Cardiac muscle cell (in vitro differentiated cells and primary cell): ENCODE results near the gene ARPC2. TPM values are rescaled to one million over a fixed set of nuclear protein-coding genes. Genes with fewer than 3 reads are reported as not detected.

Experiments
- DNase-seq, 2 donors: peaks; one replicate each; pipeline versions ENCODE4 v3.0.0 to v3.0.0-alpha.2; 2010 to 2017; ENCODE audit warnings: low read depth in 1 of 2, low spot score in 1 of 2
- H3K27ac ChIP-seq: fragments of 200-600 bp; sonication (generic); 2 replicates; pipeline ENCODE4 v1.5.1; 2016
- H3K27me3 ChIP-seq: fragments of 200-600 bp; sonication (generic); 2 replicates; pipeline ENCODE4 v1.6.0; 2016; ENCODE audit warnings: control low read depth
- H3K36me3 ChIP-seq: fragments of 200-600 bp; sonication (generic); 2 replicates; pipeline ENCODE4 v1.5.1; 2016; ENCODE audit warnings: control low read depth
- H3K4me1 ChIP-seq: fragments of 200-600 bp; sonication (generic); 2 replicates; pipeline ENCODE4 v1.8.1; 2017; ENCODE audit warnings: low read depth, mild to moderate bottlenecking, mixed run types
- H3K4me3 ChIP-seq: fragments of 200-600 bp; sonication (generic); 2 replicates; pipeline ENCODE4 v1.5.1; 2016; ENCODE audit warnings: mild to moderate bottlenecking
- H3K9me3 ChIP-seq: fragments of 200-600 bp; sonication (generic); 2 replicates; pipeline ENCODE4 v1.5.1; 2017; ENCODE audit warnings: low read depth, mild to moderate bottlenecking, control low read depth
- polyA plus RNA-seq: library from polyadenylated mRNA; unstranded; fragments of >200 nt; fragmentation: Nextera tagmentation; extraction: Ambion mirVana; gene quantifications from 2 replicates; pipeline ENCODE4 v1.2.1, GENCODE V29; 2016
- total RNA-seq: library from RNA; depleted of rRNA; stranded (reverse); fragments of >200 nt; gene quantifications from 2 replicates; pipeline ENCODE4 v1.2.3, GENCODE V29; 2016
- TF ChIP-seq, protein P1 (sequence below): IDR thresholded peaks from 2 replicates; pipeline ENCODE4 v1.5.1; 2012; ENCODE audit warnings: low read depth, mild to moderate bottlenecking, low read length

ARPC2 gene
- total and polyA plus RNA-seq, 2 experiments from 2014 or later, result 223 to 442 TPM

DNA sequence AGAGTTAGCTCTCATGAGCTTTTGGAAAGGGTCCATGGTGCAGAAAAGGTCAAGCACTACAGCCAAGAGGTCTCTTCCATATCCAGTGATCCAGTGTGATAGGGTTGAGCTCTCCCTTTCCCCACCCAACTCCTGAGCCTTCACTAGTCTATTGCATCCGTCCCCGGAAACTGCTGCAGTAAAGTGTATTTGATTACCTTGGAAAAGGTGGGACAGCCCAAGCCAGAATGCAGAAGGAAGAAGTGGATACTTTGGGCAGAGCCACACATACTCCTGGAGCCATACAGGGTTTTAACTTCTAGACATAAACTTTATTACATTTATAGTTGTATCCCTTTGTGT is 56.9 kb downstream of the ARPC2 start:
- Histone ChIP-seq H3K4me3 (no peak overlapping the region), H3K27me3 (no peaks in the 10 kb centered on the region), H3K4me1 (peaks cover 10% of the 10 kb centered on the region), H3K27ac (no peak overlapping the region), H3K36me3 (peaks cover 24% of the 10 kb centered on the region), H3K9me3 (no peaks in the 10 kb centered on the region)
- TF ChIP-seq, protein P1, sequence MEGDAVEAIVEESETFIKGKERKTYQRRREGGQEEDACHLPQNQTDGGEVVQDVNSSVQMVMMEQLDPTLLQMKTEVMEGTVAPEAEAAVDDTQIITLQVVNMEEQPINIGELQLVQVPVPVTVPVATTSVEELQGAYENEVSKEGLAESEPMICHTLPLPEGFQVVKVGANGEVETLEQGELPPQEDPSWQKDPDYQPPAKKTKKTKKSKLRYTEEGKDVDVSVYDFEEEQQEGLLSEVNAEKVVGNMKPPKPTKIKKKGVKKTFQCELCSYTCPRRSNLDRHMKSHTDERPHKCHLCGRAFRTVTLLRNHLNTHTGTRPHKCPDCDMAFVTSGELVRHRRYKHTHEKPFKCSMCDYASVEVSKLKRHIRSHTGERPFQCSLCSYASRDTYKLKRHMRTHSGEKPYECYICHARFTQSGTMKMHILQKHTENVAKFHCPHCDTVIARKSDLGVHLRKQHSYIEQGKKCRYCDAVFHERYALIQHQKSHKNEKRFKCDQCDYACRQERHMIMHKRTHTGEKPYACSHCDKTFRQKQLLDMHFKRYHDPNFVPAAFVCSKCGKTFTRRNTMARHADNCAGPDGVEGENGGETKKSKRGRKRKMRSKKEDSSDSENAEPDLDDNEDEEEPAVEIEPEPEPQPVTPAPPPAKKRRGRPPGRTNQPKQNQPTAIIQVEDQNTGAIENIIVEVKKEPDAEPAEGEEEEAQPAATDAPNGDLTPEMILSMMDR, result no peak
- DNase-seq, result no peak

DNA sequence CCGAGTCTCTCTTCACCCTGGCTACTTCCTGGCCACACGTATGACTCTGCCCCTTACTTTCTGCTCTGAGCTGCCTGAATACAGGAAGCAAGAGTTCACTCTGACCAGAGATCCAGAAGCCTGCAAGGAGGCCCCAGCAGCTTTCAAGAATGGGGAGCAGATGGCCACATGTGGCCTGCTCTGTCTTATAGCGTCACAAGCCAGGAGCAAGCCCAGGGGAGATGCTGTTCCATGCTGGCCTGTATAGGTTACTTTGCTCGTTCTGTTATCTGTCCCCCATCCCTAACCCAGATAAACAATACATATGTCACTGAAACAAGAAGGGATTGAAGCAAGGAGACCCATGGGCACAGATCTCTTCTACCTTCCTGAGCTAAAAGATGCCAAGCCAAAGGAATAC is 57.6 kb downstream of the ARPC2 start:
- Histone ChIP-seq H3K36me3 (peaks cover 24% of the 10 kb centered on the region), H3K27me3 (no peaks in the 10 kb centered on the region), H3K9me3 (no peaks in the 10 kb centered on the region), H3K4me1 (peaks cover 6% of the 10 kb centered on the region), H3K4me3 (no peak overlapping the region), H3K27ac (no peak overlapping the region)
- TF ChIP-seq, protein P1, result no peak
- DNase-seq, result no peak

DNA sequence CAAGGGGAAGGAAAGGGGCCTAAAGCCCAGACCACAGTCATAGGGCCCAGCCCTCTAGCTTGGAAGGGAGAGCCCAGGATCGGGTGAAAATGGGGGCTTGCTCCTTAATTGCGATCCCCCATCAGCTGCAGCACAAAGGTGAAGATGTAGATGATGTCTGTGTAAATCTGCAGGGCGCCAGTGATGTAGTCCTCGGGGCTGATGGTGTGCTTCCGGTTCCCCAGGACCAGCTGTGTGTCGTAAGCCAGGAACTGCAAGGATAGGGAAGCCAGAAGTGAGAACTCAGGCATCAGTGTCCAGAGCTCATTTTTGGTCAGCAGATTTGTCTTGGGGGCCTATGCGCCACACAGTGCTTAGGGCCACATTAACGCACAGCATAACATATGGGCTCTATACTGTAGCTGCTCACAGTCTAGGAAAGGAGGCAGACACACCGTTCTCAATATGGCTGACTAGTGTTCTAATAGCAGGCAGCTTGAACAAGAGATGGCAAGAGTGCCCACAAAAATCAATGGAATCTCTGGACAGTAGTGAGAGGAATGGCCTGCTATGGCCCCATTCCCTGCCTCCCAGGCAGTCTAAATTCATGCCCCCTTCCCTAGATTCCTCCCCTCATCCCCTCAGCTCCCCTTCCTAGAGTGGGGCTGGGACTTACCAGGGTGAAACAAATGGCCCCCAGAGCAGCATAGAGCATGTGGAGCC is 58.5 kb downstream of the ARPC2 start:
- Histone ChIP-seq H3K4me1 (peaks cover 6% of the 10 kb centered on the region), H3K36me3 (peaks cover 24% of the 10 kb centered on the region), H3K9me3 (no peaks in the 10 kb centered on the region), H3K27ac (no peak overlapping the region), H3K27me3 (no peaks in the 10 kb centered on the region), H3K4me3 (no peak overlapping the region)
- TF ChIP-seq, protein P1, result no peak
- no peak for DNase-seq

DNA sequence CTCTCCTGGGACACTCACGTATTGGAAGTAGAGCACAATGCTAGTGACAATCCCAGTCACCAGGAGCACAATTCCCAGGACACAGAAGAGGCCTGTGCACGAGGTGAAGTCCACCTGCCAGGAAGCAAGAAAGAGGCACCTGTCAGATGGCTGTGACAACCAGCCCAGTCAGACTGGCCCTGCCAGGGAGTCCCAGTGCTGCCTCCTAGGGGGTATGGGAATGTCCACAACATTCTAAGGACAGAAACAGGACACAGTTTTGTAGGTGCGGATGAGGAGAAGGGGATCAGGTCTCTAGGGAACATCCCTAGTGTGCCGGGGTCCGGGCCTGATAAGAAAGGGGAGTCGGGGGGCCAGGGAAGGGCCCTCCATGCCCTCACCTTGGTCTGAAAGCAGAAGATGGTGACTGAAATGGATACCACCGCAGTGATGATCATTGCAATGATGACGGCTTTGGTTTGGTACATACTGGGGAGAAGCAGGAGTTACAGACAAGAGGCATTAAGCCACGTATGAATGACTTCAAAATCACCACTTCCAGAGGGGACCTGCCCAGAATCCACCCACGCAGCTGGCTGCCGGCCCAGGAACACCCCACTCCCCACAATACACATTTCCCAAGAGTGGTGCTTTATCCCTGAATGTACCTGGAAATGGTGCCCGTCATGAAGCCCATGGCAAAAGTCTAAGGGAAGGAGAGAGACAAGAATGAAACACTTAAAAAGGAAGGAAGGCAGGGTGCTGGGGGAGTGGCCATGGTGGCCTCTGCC is 60.2 kb downstream of the ARPC2 start:
- TF ChIP-seq, protein P1, result peak; percentile 14
- no peak for DNase-seq
- Histone ChIP-seq H3K4me3 (no peak overlapping the region), H3K27me3 (no peaks in the 10 kb centered on the region), H3K4me1 (no peaks in the 10 kb centered on the region), H3K27ac (no peak overlapping the region), H3K36me3 (peaks cover 24% of the 10 kb centered on the region), H3K9me3 (no peaks in the 10 kb centered on the region)

DNA sequence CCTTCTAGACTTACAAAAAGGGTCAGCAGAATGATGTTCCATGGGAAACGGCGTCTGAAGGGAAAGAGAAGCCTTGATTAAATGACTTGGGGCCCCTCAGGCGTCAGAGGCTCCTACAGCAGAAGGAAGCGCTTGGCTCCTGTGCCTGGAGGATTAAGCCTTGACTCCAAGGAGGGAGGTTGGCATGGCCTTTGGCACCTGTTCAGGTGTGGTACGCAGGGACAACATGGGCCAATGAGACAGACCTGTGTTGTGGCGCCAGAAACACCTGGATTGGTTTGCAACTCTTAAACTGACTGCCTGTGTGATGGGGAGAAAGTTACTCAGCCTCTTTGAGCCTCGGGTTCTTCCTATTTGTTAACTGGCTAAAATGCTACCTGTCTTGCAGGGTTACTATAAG is 60.9 kb downstream of the ARPC2 start:
- Histone ChIP-seq H3K4me3 (no peak overlapping the region), H3K27ac (no peak overlapping the region), H3K4me1 (no peaks in the 10 kb centered on the region), H3K36me3 (peaks cover 24% of the 10 kb centered on the region), H3K9me3 (no peaks in the 10 kb centered on the region), H3K27me3 (no peaks in the 10 kb centered on the region)
- DNase-seq, result no peak
- TF ChIP-seq, protein P1, result no peak
